Activated T-helper 2 cell treated with anti-CD3 and anti-CD28 coated beads, Interferon-gamma antibody, Interleukin-2, Interleukin-4, amounts not matched to agents 10 μg/mL and 5 μg/mL and 100 μg/mL, durations not matched to agents 14 hours and 24 hours and 36 hours (primary cell): ENCODE data around the gene IL12RB2. TPM values are rescaled to one million over a fixed set of nuclear protein-coding genes. Genes with fewer than 3 reads are reported as not detected.
"Not testable (repeated sequence)": the region's sequence is repeated elsewhere in the genome, so short reads cannot be mapped to it uniquely, and the experiment has no call there.

Experiments used
- DNase-seq: peaks from one replicate; pipeline ENCODE4 v3.0.0; 2021; ENCODE audit warnings: low spot score
- H3K27ac Mint-ChIP-seq: one replicate; pipeline ENCODE4 v1.8.0; 2021; ENCODE audit warnings: mixed read lengths
- H3K27me3 Mint-ChIP-seq: one replicate; pipeline ENCODE4 v1.8.0; 2021; ENCODE audit warnings: low read depth, mixed read lengths
- H3K36me3 Mint-ChIP-seq: one replicate; pipeline ENCODE4 v1.8.0; 2021; ENCODE audit warnings: low read depth, mixed read lengths
- H3K4me1 Mint-ChIP-seq: one replicate; pipeline ENCODE4 v1.8.0; 2021; ENCODE audit warnings: low read depth, mixed read lengths
- H3K4me3 Mint-ChIP-seq: one replicate; pipeline ENCODE4 v1.8.0; 2021; ENCODE audit warnings: low read depth, mild to moderate bottlenecking, moderate library complexity, mixed read lengths
- H3K9me3 Mint-ChIP-seq: one replicate; pipeline ENCODE4 v1.8.0; 2021; ENCODE audit warnings: mixed read lengths
- intact Hi-C: fragments of 100-400 bp; cut with micrococcal nuclease; formaldehyde crosslinking; loops from one replicate; pipeline ENCODE4 v1.15.1; 2023
- total RNA-seq: library from RNA; stranded (reverse); gene quantifications from 2 replicates; pipeline ENCODE4 v1.2.3, GENCODE V29; 2022

IL12RB2 gene
- total RNA-seq, 1 donor from 2014 or later: 108 TPM

GRCh38 chr1:67432745-67433144 is 125.1 kb downstream of the IL12RB2 start:
- Mint-ChIP-seq H3K36me3 (peaks cover 26% of the 10 kb centered on the region), H3K27ac (peak overlapping the region; percentile 57), H3K9me3 (no peaks in the 10 kb centered on the region), H3K4me3 (no peak overlapping the region), H3K27me3 (no peaks in the 10 kb centered on the region), H3K4me1 (peaks cover 32% of the 10 kb centered on the region)
- intact Hi-C loops: no loop called here
- no peak for DNase-seq

- no peaks in the 10 kb centered on the region for H3K27me3 Mint-ChIP-seq
- no peaks in the 10 kb centered on the region for H3K9me3 Mint-ChIP-seq
- H3K27ac Mint-ChIP-seq: no peak overlapping the region
- no peak for DNase-seq
- H3K4me3 Mint-ChIP-seq: no peak overlapping the region
- peaks cover 15% of the 10 kb centered on the region for H3K36me3 Mint-ChIP-seq
- intact Hi-C loops: no loop called here
- H3K4me1 Mint-ChIP-seq: peaks cover 31% of the 10 kb centered on the region
These were observed 126.2 kb downstream of the IL12RB2 start for GRCh38 chr1:67433837-67434236.

GRCh38 chr1:67434491-67434890 is 126.8 kb downstream of the IL12RB2 start:
- no peak overlapping the region for H3K4me3 Mint-ChIP-seq
- no peak overlapping the region for H3K27ac Mint-ChIP-seq
- no peak for DNase-seq
- H3K4me1 Mint-ChIP-seq: peaks cover 31% of the 10 kb centered on the region
- H3K27me3 Mint-ChIP-seq: no peaks in the 10 kb centered on the region
- H3K36me3 Mint-ChIP-seq: peaks cover 8% of the 10 kb centered on the region
- H3K9me3 Mint-ChIP-seq: no peaks in the 10 kb centered on the region
- intact Hi-C loops: no loop called here

- Mint-ChIP-seq H3K27me3 (no peaks in the 10 kb centered on the region), H3K27ac (no peak overlapping the region), H3K36me3 (no peaks in the 10 kb centered on the region), H3K4me3 (no peak overlapping the region), H3K9me3 (no peaks in the 10 kb centered on the region), H3K4me1 (peaks cover 29% of the 10 kb centered on the region)
- intact Hi-C loops: no loop called here
- DNase-seq: no peak
These were observed 128.9 kb downstream of the IL12RB2 start for GRCh38 chr1:67436511-67437055.

GRCh38 chr1:67437961-67438360 is 130.3 kb downstream of the IL12RB2 start:
- Mint-ChIP-seq H3K27ac (no peak overlapping the region), H3K4me1 (peaks cover 19% of the 10 kb centered on the region), H3K36me3 (no peaks in the 10 kb centered on the region), H3K27me3 (no peaks in the 10 kb centered on the region), H3K9me3 (no peaks in the 10 kb centered on the region), H3K4me3 (no peak overlapping the region)
- intact Hi-C loops: no loop called here
- no peak for DNase-seq

GRCh38 chr1:67439277-67440029 is 131.8 kb downstream of the IL12RB2 start:
- intact Hi-C loops: no loop called here
- peaks cover 7% of the 10 kb centered on the region for H3K4me1 Mint-ChIP-seq

GRCh38 chr1:67440339-67440738 is 132.7 kb downstream of the IL12RB2 start:
- Mint-ChIP-seq H3K4me3 (no peak overlapping the region), H3K4me1 (peaks cover 5% of the 10 kb centered on the region), H3K9me3 (no peaks in the 10 kb centered on the region), H3K27ac (no peak overlapping the region), H3K27me3 (no peaks in the 10 kb centered on the region), H3K36me3 (no peaks in the 10 kb centered on the region)
- intact Hi-C loops: no loop called here
- no peak for DNase-seq

More at GRCh38 chr1:67439277-67440029, 131.8 kb downstream of the IL12RB2 start:
- no peak for DNase-seq
- H3K36me3 Mint-ChIP-seq: no peaks in the 10 kb centered on the region
- H3K4me3 Mint-ChIP-seq: no peak overlapping the region
- H3K27ac Mint-ChIP-seq: no peak overlapping the region
- no peaks in the 10 kb centered on the region for H3K9me3 Mint-ChIP-seq
- no peaks in the 10 kb centered on the region for H3K27me3 Mint-ChIP-seq

- Mint-ChIP-seq H3K36me3 (no peaks in the 10 kb centered on the region), H3K4me1 (peaks cover 5% of the 10 kb centered on the region), H3K9me3 (no peaks in the 10 kb centered on the region), H3K27ac (no peak overlapping the region), H3K4me3 (no peak overlapping the region), H3K27me3 (no peaks in the 10 kb centered on the region)
- intact Hi-C loops: no loop called here
- DNase-seq: no peak
These were observed 133.5 kb downstream of the IL12RB2 start for GRCh38 chr1:67441183-67441582.

GRCh38 chr1:67441739-67442281 is 134.1 kb downstream of the IL12RB2 start:
- intact Hi-C loops: no loop called here
- H3K4me3 Mint-ChIP-seq: no peak overlapping the region
- no peaks in the 10 kb centered on the region for H3K9me3 Mint-ChIP-seq
- H3K27ac Mint-ChIP-seq: no peak overlapping the region
- peaks cover 7% of the 10 kb centered on the region for H3K4me1 Mint-ChIP-seq
- H3K36me3 Mint-ChIP-seq: no peaks in the 10 kb centered on the region
- DNase-seq: no peak
- no peaks in the 10 kb centered on the region for H3K27me3 Mint-ChIP-seq

GRCh38 chr1:67446014-67446413 is 138.3 kb downstream of the IL12RB2 start:
- H3K4me1 Mint-ChIP-seq, H3K27ac Mint-ChIP-seq, intact Hi-C loops, H3K36me3 Mint-ChIP-seq, H3K4me3 Mint-ChIP-seq, H3K9me3 Mint-ChIP-seq, H3K27me3 Mint-ChIP-seq, DNase-seq: not testable (repeated sequence)

Other genes with a start within 250 kb of the IL12RB2 start
- gene C1orf141, start 172.9 kb upstream of the IL12RB2 start, total RNA-seq: not detected in 2 replicates
- 0.55 and 0.80 TPM in 2 replicates for gene IL23R, start 141.4 kb upstream of the IL12RB2 start, total RNA-seq
- 484 and 491 TPM in 2 replicates for gene SERBP1, start 122.5 kb downstream of the IL12RB2 start, total RNA-seq